ENCODE data around the gene PLEKHA7. TPM values are rescaled to one million over a fixed set of nuclear protein-coding genes. Genes with fewer than 3 reads are reported as not detected.

Gene PLEKHA7
- total RNA-seq, 1 experiment from 2014 or later, result 7.2 TPM

GRCh38 chr11:16825968-16826367 is 188.2 kb downstream of the PLEKHA7 start:
- no peak overlapping the region for H3K4me3 ChIP-seq (replicated peaks in 1 of 2; ENCODE audit: low read depth in 1 of 2, low read length in 2 of 2)
- H3K4me2 ChIP-seq (ENCODE audit: low read length), result no peak overlapping the region
- H3K27ac ChIP-seq (ENCODE audit: low read depth, low read length), result no peak overlapping the region
- no peaks in the 10 kb centered on the region for H3K9me3 ChIP-seq (ENCODE audit: control insufficient read depth in 1 of 2, insufficient read depth in 1 of 2, low read depth in 1 of 2, low read length in 2 of 2)
- BruUV-seq (replicated peaks), result no TSS peak
- H4K20me1 ChIP-seq (ENCODE audit: insufficient read depth), result no peaks in the 10 kb centered on the region
- no peak overlapping the region for H2AFZ ChIP-seq (ENCODE audit: low read depth, low read length, poor library complexity, severe bottlenecking)
- TF ChIP-seq ZFX (IDR thresholded peaks at IDR 0.05) (no peak), REST (IDR thresholded peaks at IDR 0.05; ENCODE audit: low read depth) (no peak), EZH2 (IDR thresholded peaks at IDR 0.05) (no peak), SRF (IDR thresholded peaks at IDR 0.05; ENCODE audit: low read depth) (no peak), YY1 (IDR thresholded peaks at IDR 0.05; ENCODE audit: extremely low read depth, insufficient replicate concordance, low read depth, low read length) (no peak), ZNF274 (IDR thresholded peaks at IDR 0.05; ENCODE audit: low read depth, low read length) (no peak)
- TF ChIP-seq, protein P1, sequence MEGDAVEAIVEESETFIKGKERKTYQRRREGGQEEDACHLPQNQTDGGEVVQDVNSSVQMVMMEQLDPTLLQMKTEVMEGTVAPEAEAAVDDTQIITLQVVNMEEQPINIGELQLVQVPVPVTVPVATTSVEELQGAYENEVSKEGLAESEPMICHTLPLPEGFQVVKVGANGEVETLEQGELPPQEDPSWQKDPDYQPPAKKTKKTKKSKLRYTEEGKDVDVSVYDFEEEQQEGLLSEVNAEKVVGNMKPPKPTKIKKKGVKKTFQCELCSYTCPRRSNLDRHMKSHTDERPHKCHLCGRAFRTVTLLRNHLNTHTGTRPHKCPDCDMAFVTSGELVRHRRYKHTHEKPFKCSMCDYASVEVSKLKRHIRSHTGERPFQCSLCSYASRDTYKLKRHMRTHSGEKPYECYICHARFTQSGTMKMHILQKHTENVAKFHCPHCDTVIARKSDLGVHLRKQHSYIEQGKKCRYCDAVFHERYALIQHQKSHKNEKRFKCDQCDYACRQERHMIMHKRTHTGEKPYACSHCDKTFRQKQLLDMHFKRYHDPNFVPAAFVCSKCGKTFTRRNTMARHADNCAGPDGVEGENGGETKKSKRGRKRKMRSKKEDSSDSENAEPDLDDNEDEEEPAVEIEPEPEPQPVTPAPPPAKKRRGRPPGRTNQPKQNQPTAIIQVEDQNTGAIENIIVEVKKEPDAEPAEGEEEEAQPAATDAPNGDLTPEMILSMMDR (IDR thresholded peaks at IDR 0.05 in 2 of 3, conservative IDR thresholded peaks at IDR 0.05 in 1 of 3; ENCODE audit: borderline replicate concordance in 1 of 3, insufficient read depth in 1 of 3, low read depth in 2 of 3, low read length in 2 of 3), result no peak
- CTCF ChIA-PET, result no interaction called here
- no peaks in the 10 kb centered on the region for H3K79me2 ChIP-seq (ENCODE audit: insufficient read depth, low read length)
- POLR2A ChIA-PET, result no interaction called here
- ATAC-seq (no peak), DNase-seq (ENCODE audit: low read depth, low spot score) (no peak)
- no peaks in the 10 kb centered on the region for H3K36me3 ChIP-seq (ENCODE audit: control insufficient read depth in 1 of 2, insufficient read depth in 2 of 2, low read length in 2 of 2)
- H3K9me2 ChIP-seq (ENCODE audit: insufficient read depth), result no peaks in the 10 kb centered on the region
- intact Hi-C loops (cut with micrococcal nuclease), result no loop called here
- RAD21 ChIA-PET (ENCODE audit: low non-redundant PET in 1 of 2, low total read pairs in 2 of 2, uncharacterized antibody in 2 of 2, unreplicated experiment in 2 of 2), result no interaction called here
- no peaks in the 10 kb centered on the region for H3K27me3 ChIP-seq (ENCODE audit: insufficient read depth, low read length)
- H3K9ac ChIP-seq (ENCODE audit: low read length), result no peak overlapping the region
- no peaks in the 10 kb centered on the region for H3K4me1 ChIP-seq (ENCODE audit: control insufficient read depth in 1 of 2, insufficient read depth in 2 of 2, low read length in 2 of 2)
